IPS-18c (cell line): ENCODE measurements around the gene TAF11L11.
"Not testable (repeated sequence)": the region's sequence is repeated elsewhere in the genome, so short reads cannot be mapped to it uniquely, and the experiment has no call there.

Experiments
- H3K4me3 ChIP-seq: 2 replicates; pipeline ENCODE4 v1.7.0; 2013; ENCODE audit warnings: low read depth, mild to moderate bottlenecking, low read length, moderate library complexity; ENCODE audit not compliant: insufficient read depth
- H3K9me3 ChIP-seq: one replicate; pipeline ENCODE4 v1.6.1; 2013; ENCODE audit warnings: mild to moderate bottlenecking, low read length, moderate library complexity; ENCODE audit not compliant: control insufficient read depth, insufficient read depth

Gene TAF11L11

DNA sequence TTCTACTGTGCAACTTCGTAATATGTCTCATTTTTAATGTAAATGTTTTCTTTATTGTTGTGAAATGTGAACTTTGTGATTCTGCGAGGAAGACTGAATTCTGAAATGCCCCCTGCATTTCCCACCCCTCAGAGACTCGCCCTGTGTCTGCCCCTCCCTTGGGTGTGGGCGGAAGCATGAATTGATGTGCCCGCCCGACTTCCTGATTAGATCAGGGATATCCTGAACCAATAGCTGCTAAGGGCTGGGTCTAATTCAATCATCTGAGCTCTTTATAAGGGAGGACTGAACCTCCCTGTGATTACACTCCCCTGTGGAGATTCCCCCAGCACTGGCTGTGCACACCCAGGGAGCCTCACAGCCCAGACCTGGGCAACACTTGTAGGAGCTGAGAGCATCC, at the start of gene TAF11L11:
Gene TAF11L11 (plus strand): TSS at position 304 of the 400 bp plus-strand sequence.
- not testable (repeated sequence) for H3K9me3 ChIP-seq, H3K4me3 ChIP-seq

DNA sequence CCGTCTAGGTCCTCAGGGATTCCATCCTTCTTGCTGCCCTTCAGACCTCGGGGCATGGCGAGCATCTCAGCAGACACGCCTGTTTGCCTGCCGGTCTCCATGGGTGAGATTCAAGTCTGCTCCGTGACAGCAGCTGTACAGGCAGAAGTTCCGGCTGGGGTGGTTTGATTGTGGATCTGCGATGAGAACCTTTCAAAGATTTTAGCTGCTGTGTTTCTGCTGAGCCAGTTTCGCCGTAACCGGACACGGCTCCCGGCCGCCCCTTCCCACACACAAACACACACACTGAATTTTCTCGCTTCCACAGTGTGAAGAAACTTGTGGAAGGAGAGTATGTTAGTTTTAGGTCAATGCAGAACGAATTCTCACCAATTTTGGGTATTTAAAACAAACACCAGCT, 18.3 kb upstream of the TAF11L11 start, which contains the start of gene TAF11L7:
Gene TAF11L7 (minus strand): TSS at position 101 of the 400 bp plus-strand sequence.
- not testable (repeated sequence) for H3K4me3 ChIP-seq, H3K9me3 ChIP-seq

GRCh38 chr5:17590860-17591259, 13.1 kb upstream of the TAF11L11 start, which contains the start of gene TAF11L8:
Gene TAF11L8, minus strand, starts transcription at chr5:17590960.
- H3K9me3 ChIP-seq, H3K4me3 ChIP-seq: not testable (repeated sequence)

DNA sequence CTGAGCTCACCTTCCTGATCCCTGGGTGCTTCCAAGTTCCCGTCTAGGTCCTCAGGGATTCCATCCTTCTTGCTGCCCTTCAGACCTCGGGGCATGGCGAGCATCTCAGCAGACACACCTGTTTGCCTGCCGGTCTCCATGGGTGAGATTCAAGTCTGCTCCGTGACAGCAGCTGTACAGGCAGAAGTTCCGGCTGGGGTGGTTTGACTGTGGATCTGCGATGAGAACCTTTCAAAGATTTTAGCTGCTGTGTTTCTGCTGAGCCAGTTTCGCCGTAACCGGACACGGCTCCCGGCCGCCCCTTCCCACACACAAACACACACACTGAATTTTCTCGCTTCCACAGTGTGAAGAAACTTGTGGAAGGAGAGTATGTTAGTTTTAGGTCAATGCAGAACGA, 9.7 kb upstream of the TAF11L11 start, which contains the start of gene TAF11L9:
Gene TAF11L9 (minus strand): TSS at position 140 of the 400 bp plus-strand sequence.
- H3K9me3 ChIP-seq, H3K4me3 ChIP-seq: not testable (repeated sequence)

- not testable (repeated sequence) for H3K9me3 ChIP-seq, H3K4me3 ChIP-seq
Measured at GRCh38 chr5:17597728-17598127, 6.3 kb upstream of the TAF11L11 start, which contains the start of gene TAF11L10. Gene TAF11L10, minus strand, starts transcription at chr5:17597828.

- Histone ChIP-seq H3K9me3 (no peaks in the 10 kb centered on the region), H3K4me3 (no peak overlapping the region)
Measured at GRCh38 chr5:17604951-17605350, 968 bp downstream of the TAF11L11 start.

- not testable (repeated sequence) for H3K9me3 ChIP-seq, H3K4me3 ChIP-seq
Measured at GRCh38 chr5:17607461-17607860, 3.5 kb downstream of the TAF11L11 start.

DNA sequence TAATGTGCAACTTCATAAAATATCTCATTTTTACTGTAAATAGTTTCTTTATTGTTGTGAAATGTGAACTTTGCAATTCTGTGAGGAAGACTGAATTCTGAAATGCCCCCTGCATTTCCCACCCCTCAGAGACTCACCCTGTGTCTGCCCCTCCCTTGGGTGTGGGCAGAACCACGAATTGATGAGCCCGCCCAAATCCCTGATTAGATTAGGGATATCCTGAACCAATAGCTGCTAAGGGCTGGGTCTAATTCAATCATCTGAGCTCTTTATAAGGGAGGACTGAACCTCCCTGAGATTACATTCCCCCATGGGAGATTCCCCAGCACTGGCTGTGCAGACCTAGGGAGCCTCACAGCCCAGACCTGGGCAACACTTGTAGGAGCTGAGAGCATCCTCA, 6.1 kb downstream of the TAF11L11 start, which contains the start of gene TAF11L12:
Gene TAF11L12 (plus strand): TSS at position 301 of the 400 bp plus-strand sequence.
- not testable (repeated sequence) for H3K9me3 ChIP-seq, H3K4me3 ChIP-seq

DNA sequence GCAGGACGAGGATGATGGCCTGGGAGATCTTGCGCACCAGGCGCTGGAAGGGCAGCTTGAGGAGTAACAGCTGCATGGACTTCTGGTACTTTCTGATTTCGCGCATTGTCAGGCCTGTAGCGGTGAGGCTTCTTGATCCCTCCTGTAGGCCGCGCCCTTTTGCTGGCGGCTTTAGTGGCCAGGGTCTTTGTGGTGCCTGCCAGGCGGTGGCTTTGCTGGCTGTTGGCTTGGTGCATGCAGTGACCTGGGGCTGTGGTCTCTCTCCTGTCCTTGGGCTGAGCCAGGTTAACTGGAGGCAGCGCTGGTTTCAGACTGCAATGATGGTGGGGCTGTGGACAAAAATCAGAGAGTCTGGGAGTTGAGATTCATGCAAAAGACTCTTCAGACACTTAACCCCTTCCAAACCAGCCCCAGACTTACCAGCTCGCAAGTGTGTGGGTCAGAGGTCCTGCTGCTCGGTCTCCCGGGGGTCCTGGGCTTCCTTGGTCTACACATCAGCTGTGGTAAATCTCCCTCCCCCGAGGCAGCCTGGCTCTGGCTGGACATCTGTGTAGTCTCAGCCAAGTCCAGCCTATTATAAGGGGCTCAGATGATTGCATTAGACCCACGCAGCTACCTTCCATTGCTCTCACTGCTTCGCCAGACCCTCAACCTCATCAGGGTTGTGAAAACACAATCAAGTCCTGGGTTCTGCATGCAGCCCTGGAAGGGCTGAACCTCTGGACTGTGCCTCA, 11.1 kb downstream of the TAF11L11 start:
- no peak overlapping the region for H3K4me3 ChIP-seq
- no peaks in the 10 kb centered on the region for H3K9me3 ChIP-seq

DNA sequence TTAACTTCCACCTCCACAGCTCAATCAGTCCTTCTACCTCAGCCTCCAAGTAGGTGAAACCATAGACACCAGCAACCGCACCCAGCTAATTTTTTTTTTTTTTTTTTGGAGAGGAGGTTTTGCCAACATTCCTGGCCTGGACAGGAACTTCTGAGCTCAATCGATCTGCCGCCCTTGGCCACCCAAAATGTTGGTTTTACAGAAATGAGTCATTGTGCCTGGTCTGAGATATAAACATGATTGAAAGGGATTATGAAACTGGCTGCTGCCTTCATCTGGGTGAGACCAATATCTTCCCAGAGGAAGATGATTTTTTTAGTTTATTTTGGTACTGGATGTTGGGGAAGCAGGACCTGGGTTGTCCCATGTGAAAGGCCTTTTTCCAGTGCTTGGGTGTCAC, 15.4 kb downstream of the TAF11L11 start:
- no peaks in the 10 kb centered on the region for H3K9me3 ChIP-seq
- H3K4me3 ChIP-seq: no peak overlapping the region

GRCh38 chr5:17620627-17621026, 16.6 kb downstream of the TAF11L11 start:
- Histone ChIP-seq H3K9me3 (no peaks in the 10 kb centered on the region), H3K4me3 (no peak overlapping the region)

- Histone ChIP-seq H3K4me3 (no peak overlapping the region), H3K9me3 (no peaks in the 10 kb centered on the region)
Measured at GRCh38 chr5:17625686-17626085, 21.7 kb downstream of the TAF11L11 start.

- H3K9me3 ChIP-seq, H3K4me3 ChIP-seq: not testable (repeated sequence)
Measured at GRCh38 chr5:17631788-17632187, 27.8 kb downstream of the TAF11L11 start, which contains the start of gene TAF11L13. Gene TAF11L13, plus strand, starts transcription at chr5:17632088.

- Histone ChIP-seq H3K9me3 (no peaks in the 10 kb centered on the region), H3K4me3 (no peak within 1 kb of the TSS)
Measured at GRCh38 chr5:17634160-17634559, 30.2 kb downstream of the TAF11L11 start, which contains the start of gene TAF11L14. Gene TAF11L14, plus strand, starts transcription at chr5:17634460.

GRCh38 chr5:17649232-17649631, 45.2 kb downstream of the TAF11L11 start:
- not testable (repeated sequence) for H3K9me3 ChIP-seq, H3K4me3 ChIP-seq

DNA sequence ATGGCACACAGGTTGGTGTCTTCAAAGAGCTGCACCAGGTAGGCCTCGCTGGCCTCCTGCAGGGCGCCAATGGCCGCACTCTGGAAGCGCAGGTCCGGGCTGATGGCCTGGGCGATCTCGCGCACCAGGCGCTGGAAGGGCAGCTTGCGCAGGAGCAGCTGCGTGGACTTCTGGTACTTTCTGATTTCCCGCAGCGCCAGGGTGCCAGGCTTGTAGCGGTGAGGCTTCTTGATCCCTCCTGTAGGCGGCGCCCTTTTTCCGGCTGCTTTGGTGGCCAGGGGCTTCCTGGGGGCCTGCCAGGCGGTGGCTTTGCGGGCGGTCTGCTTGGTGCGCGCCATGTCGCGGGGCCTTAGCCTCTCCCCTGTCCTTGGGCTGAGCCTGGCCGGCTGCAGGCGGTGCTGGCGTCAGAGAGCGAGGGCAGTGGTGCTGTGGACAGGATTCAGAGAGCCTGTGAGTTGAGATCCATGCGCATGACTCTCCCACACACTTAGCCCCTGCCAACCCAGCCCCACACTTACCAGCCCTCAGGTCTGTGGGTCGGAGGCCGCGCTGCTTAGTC, 51.3 kb downstream of the TAF11L11 start:
- not testable (repeated sequence) for H3K9me3 ChIP-seq, H3K4me3 ChIP-seq
